Type B pancreatic cell (in vitro differentiated cells): ENCODE data around the gene CCR2. TPM values are rescaled to one million over a fixed set of nuclear protein-coding genes. Genes with fewer than 3 reads are reported as not detected.

Experiments
- DNase-seq: peaks from one replicate; pipeline ENCODE4 v3.0.0; 2021; ENCODE audit warnings: mixed read lengths; ENCODE audit not compliant: unreplicated experiment; ENCODE audit errors: extremely low spot score
- H3K27ac Mint-ChIP-seq: 2 replicates; pipeline ENCODE4 v1.8.0; 2021; ENCODE audit warnings: mild to moderate bottlenecking, mixed read lengths
- H3K27me3 Mint-ChIP-seq: 2 replicates; pipeline ENCODE4 v1.8.0; 2021; ENCODE audit warnings: mixed read lengths
- H3K36me3 Mint-ChIP-seq: 2 replicates; pipeline ENCODE4 v1.8.0; 2021; ENCODE audit warnings: mixed read lengths
- H3K4me1 Mint-ChIP-seq: one replicate; pipeline ENCODE4 v1.8.0; 2021; ENCODE audit warnings: mixed read lengths; ENCODE audit not compliant: unreplicated experiment
- H3K4me3 Mint-ChIP-seq: 2 replicates; pipeline ENCODE4 v1.8.0; 2021; ENCODE audit warnings: mild to moderate bottlenecking, mixed read lengths
- H3K9me3 Mint-ChIP-seq: 2 replicates; pipeline ENCODE4 v1.8.0; 2021; ENCODE audit warnings: mixed read lengths
- CTCF ChIP-seq: fragments of 200-600 bp; sonication (generic); conservative IDR thresholded peaks from 2 replicates; pipeline ENCODE4 v1.5.0; 2021; ENCODE audit warnings: antibody characterized with exemption, mild to moderate bottlenecking
- total RNA-seq: library from RNA; stranded (reverse); gene quantifications from 2 replicates; pipeline ENCODE4 v1.2.1, GENCODE V29; 2021; ENCODE audit warnings: low replicate concordance

Gene CCR2
- total RNA-seq, 1 donor from 2014 or later = not detected

- H3K4me1 Mint-ChIP-seq = no peaks in the 10 kb centered on the region
- no peak overlapping the region for H3K4me3 Mint-ChIP-seq
- H3K27me3 Mint-ChIP-seq = peaks cover 30% of the 10 kb centered on the region
- H3K27ac Mint-ChIP-seq = no peak overlapping the region
- no peak for DNase-seq
- TF ChIP-seq CTCF = no peak
- H3K36me3 Mint-ChIP-seq = no peaks in the 10 kb centered on the region
- H3K9me3 Mint-ChIP-seq = peaks cover 10% of the 10 kb centered on the region
Measured at GRCh38 chr3:46334741-46335478, 19.0 kb upstream of the CCR2 start.

- H3K4me1 Mint-ChIP-seq = no peaks in the 10 kb centered on the region
- H3K27ac Mint-ChIP-seq = no peak overlapping the region
- H3K4me3 Mint-ChIP-seq = no peak overlapping the region
- no peaks in the 10 kb centered on the region for H3K36me3 Mint-ChIP-seq
- H3K27me3 Mint-ChIP-seq = peaks cover 30% of the 10 kb centered on the region
- DNase-seq = no peak
- TF ChIP-seq CTCF = no peak
- H3K9me3 Mint-ChIP-seq = peaks cover 13% of the 10 kb centered on the region
Measured at GRCh38 chr3:46335541-46335940, 18.4 kb upstream of the CCR2 start.

GRCh38 chr3:46337911-46338310 is 16.0 kb upstream of the CCR2 start:
- Mint-ChIP-seq H3K4me3 (no peak overlapping the region), H3K4me1 (no peaks in the 10 kb centered on the region), H3K27me3 (peaks cover 12% of the 10 kb centered on the region)

GRCh38 chr3:46338840-46339239 is 15.1 kb upstream of the CCR2 start:
- no peak for TF ChIP-seq CTCF
- Mint-ChIP-seq H3K9me3 (peaks cover 13% of the 10 kb centered on the region), H3K4me1 (no peaks in the 10 kb centered on the region), H3K4me3 (no peak overlapping the region), H3K36me3 (no peaks in the 10 kb centered on the region), H3K27ac (no peak overlapping the region), H3K27me3 (peaks cover 10% of the 10 kb centered on the region)
- no peak for DNase-seq

More at GRCh38 chr3:46337911-46338310, 16.0 kb upstream of the CCR2 start:
- Mint-ChIP-seq H3K27ac (no peak overlapping the region), H3K9me3 (peaks cover 13% of the 10 kb centered on the region), H3K36me3 (no peaks in the 10 kb centered on the region)
- TF ChIP-seq CTCF = no peak
- DNase-seq = no peak

GRCh38 chr3:46344476-46344875 is 9.4 kb upstream of the CCR2 start:
- no peak for TF ChIP-seq CTCF
- Mint-ChIP-seq H3K27ac (no peak overlapping the region), H3K27me3 (peaks cover 13% of the 10 kb centered on the region), H3K36me3 (no peaks in the 10 kb centered on the region), H3K4me3 (no peak overlapping the region), H3K4me1 (no peaks in the 10 kb centered on the region), H3K9me3 (peaks cover 6% of the 10 kb centered on the region)
- no peak for DNase-seq
